ENCODE measurements around the gene CCP110. TPM values are rescaled to one million over a fixed set of nuclear protein-coding genes. Genes with fewer than 3 reads are reported as not detected.

The CCP110 gene
- polyA plus RNA-seq, 1 donor (not counting 4 experiments of a cell fraction or from before 2014, with no cell fraction given), result 5.5 TPM

- FAIRE-seq, result no peak
- peaks cover 2 to 6% of the 10 kb centered on the region in 2 experiments for H3K36me3 ChIP-seq (ENCODE audit: control insufficient read depth in 2 of 2, extremely low read depth in 1 of 2, insufficient read depth in 2 of 2, low read length in 2 of 2)
- no peak overlapping the region for H3K4me2 ChIP-seq (ENCODE audit: control insufficient read depth, extremely low read depth, insufficient read depth, low read depth, low read length)
- no peak overlapping the region for H3K27ac ChIP-seq (ENCODE audit: control insufficient read depth, insufficient read depth, low read length)
- H4K20me1 ChIP-seq (ENCODE audit: control insufficient read depth, extremely low read depth, insufficient read depth, low read length), result no peaks in the 10 kb centered on the region
- dilution Hi-C loops (cut with MboI; ENCODE audit: extremely low pct_ligation_motif_present, low sequenced_read_pairs), result no loop called here
- no peak for DNase-seq (ENCODE audit: low read depth, low spot score)
- H3K4me1 ChIP-seq (ENCODE audit: control insufficient read depth, extremely low read depth, insufficient read depth, low read length), result no peaks in the 10 kb centered on the region
- no peaks in the 10 kb centered on the region for H3K9me3 ChIP-seq (ENCODE audit: control insufficient read depth, low read depth, low read length)
- H3K27me3 ChIP-seq (ENCODE audit: control insufficient read depth, extremely low read depth, insufficient read depth, low read length), result no peaks in the 10 kb centered on the region
- H3K79me2 ChIP-seq (ENCODE audit: control insufficient read depth, insufficient read depth, low read length), result no peaks in the 10 kb centered on the region
- H3K4me3 ChIP-seq (ENCODE audit: control insufficient read depth in 2 of 3, extremely low read depth in 1 of 3, insufficient read depth in 2 of 3, low read depth in 1 of 3, low read length in 3 of 3), result no peak overlapping the region
- TF ChIP-seq EZH2 (IDR thresholded peaks at IDR 0.05; ENCODE audit: low read length) (no peak), CTCF (optimal IDR thresholded peaks at IDR 0.05 in 1 of 3, IDR thresholded peaks at IDR 0.05 in 1 of 3, conservative IDR thresholded peaks at IDR 0.05 in 1 of 3; ENCODE audit: extremely low read depth in 1 of 3, insufficient read depth in 2 of 3, low read length in 3 of 3) (no peak)
- H3K9me1 ChIP-seq (ENCODE audit: control insufficient read depth, extremely low read depth, insufficient read depth, low read length), result no peaks in the 10 kb centered on the region
- H2AFZ ChIP-seq (ENCODE audit: control insufficient read depth, low read length), result no peak overlapping the region
- H3K9ac ChIP-seq (ENCODE audit: control insufficient read depth, extremely low read depth, insufficient read depth, low read length), result no peak overlapping the region
Observed at GRCh38 chr16:19582050-19582831, 58.5 kb downstream of the CCP110 start.

GRCh38 chr16:19583665-19584300, 60.0 kb downstream of the CCP110 start:
- H4K20me1 ChIP-seq (ENCODE audit: control insufficient read depth, extremely low read depth, insufficient read depth, low read length), result no peaks in the 10 kb centered on the region
- no peaks in the 10 kb centered on the region for H3K9me3 ChIP-seq (ENCODE audit: control insufficient read depth, low read depth, low read length)
- no peak overlapping the region for H3K27ac ChIP-seq (ENCODE audit: control insufficient read depth, insufficient read depth, low read length)
- TF ChIP-seq EZH2 (IDR thresholded peaks at IDR 0.05; ENCODE audit: low read length) (no peak), CTCF (optimal IDR thresholded peaks at IDR 0.05 in 1 of 3, IDR thresholded peaks at IDR 0.05 in 1 of 3, conservative IDR thresholded peaks at IDR 0.05 in 1 of 3; ENCODE audit: extremely low read depth in 1 of 3, insufficient read depth in 2 of 3, low read length in 3 of 3) (peak; percentile 81)
- H3K27me3 ChIP-seq (ENCODE audit: control insufficient read depth, extremely low read depth, insufficient read depth, low read length), result no peaks in the 10 kb centered on the region
- H3K9ac ChIP-seq (ENCODE audit: control insufficient read depth, extremely low read depth, insufficient read depth, low read length), result no peak overlapping the region
- peak; percentile 15 for DNase-seq (ENCODE audit: low read depth, low spot score)
- H3K4me1 ChIP-seq (ENCODE audit: control insufficient read depth, extremely low read depth, insufficient read depth, low read length), result no peaks in the 10 kb centered on the region
- no peaks in the 10 kb centered on the region for H3K9me1 ChIP-seq (ENCODE audit: control insufficient read depth, extremely low read depth, insufficient read depth, low read length)
- no peak overlapping the region for H2AFZ ChIP-seq (ENCODE audit: control insufficient read depth, low read length)
- H3K36me3 ChIP-seq (ENCODE audit: control insufficient read depth in 2 of 2, extremely low read depth in 1 of 2, insufficient read depth in 2 of 2, low read length in 2 of 2), result peaks cover 0 to 6% of the 10 kb centered on the region in 2 experiments
- no peak overlapping the region for H3K4me2 ChIP-seq (ENCODE audit: control insufficient read depth, extremely low read depth, insufficient read depth, low read depth, low read length)
- no peak for FAIRE-seq
- H3K4me3 ChIP-seq (ENCODE audit: control insufficient read depth in 2 of 3, extremely low read depth in 1 of 3, insufficient read depth in 2 of 3, low read depth in 1 of 3, low read length in 3 of 3), result no peak overlapping the region
- dilution Hi-C loops (cut with MboI; ENCODE audit: extremely low pct_ligation_motif_present, low sequenced_read_pairs), result no loop called here
- H3K79me2 ChIP-seq (ENCODE audit: control insufficient read depth, insufficient read depth, low read length), result no peaks in the 10 kb centered on the region
